GM04504 (cell line): Measurements from ENCODE around the gene ZNF526.
"Not testable (repeated sequence)": the region's sequence is repeated elsewhere in the genome, so short reads cannot be mapped to it uniquely, and the experiment has no call there.

ENCODE experiments used
- DNase-seq: peaks from one replicate; pipeline ENCODE4 v3.0.0-alpha.2; 2012; ENCODE audit warnings: low read depth

ZNF526 gene

GRCh38 chr19:42266928-42267603, 47.0 kb downstream of the ZNF526 start:
- not testable (repeated sequence) for DNase-seq

- no peak for DNase-seq
Observed at GRCh38 chr19:42267644-42268141, 47.6 kb downstream of the ZNF526 start.

GRCh38 chr19:42268142-42268703, 48.1 kb downstream of the ZNF526 start:
- DNase-seq = peak; percentile 99

- peak; percentile 100 for DNase-seq
Observed at GRCh38 chr19:42268704-42269477, 48.8 kb downstream of the ZNF526 start, which contains the start of gene CIC. Gene CIC (plus strand): TSS chr19:42269252. CDS start chr19:42271784, 2,532 bp downstream.

GRCh38 chr19:42269478-42270345, 49.6 kb downstream of the ZNF526 start:
- no peak for DNase-seq

GRCh38 chr19:42270346-42271044, 50.4 kb downstream of the ZNF526 start:
- DNase-seq = peak; percentile 74

- DNase-seq = no peak
Observed at GRCh38 chr19:42271045-42271419, 50.9 kb downstream of the ZNF526 start.

- no peak for DNase-seq
Observed at GRCh38 chr19:42271861-42272534, 51.9 kb downstream of the ZNF526 start.

- no peak for DNase-seq
Observed at GRCh38 chr19:42272535-42272897, 52.4 kb downstream of the ZNF526 start.

GRCh38 chr19:42272989-42273406, 52.9 kb downstream of the ZNF526 start:
- DNase-seq = no peak

GRCh38 chr19:42273407-42274064, 53.4 kb downstream of the ZNF526 start:
- DNase-seq = no peak

- DNase-seq = no peak
Observed at GRCh38 chr19:42274065-42274682, 54.1 kb downstream of the ZNF526 start.

- DNase-seq = no peak
Observed at GRCh38 chr19:42275103-42275502, 55.0 kb downstream of the ZNF526 start.

GRCh38 chr19:42275517-42275916, 55.4 kb downstream of the ZNF526 start:
- DNase-seq = no peak

GRCh38 chr19:42276284-42276683, 56.2 kb downstream of the ZNF526 start:
- no peak for DNase-seq

GRCh38 chr19:42276821-42277220, 56.7 kb downstream of the ZNF526 start:
- no peak for DNase-seq
